A673 (cell line): ENCODE data around the gene TRAP1. TPM values are rescaled to one million over a fixed set of nuclear protein-coding genes. Genes with fewer than 3 reads are reported as not detected.

Source experiments
- Bru-seq: library from RNA; stranded (reverse); fragments of 400-500 nt; gene quantifications from one replicate; lab custom pipeline; 2021; lab: Mats Ljungman, UMichigan
- BruChase-seq, 2 experiments: library from RNA; stranded (reverse); fragments of 400-500 nt; gene quantifications; one replicate each; lab custom pipeline; 2021; lab: Mats Ljungman, UMichigan
- BruUV-seq: library from RNA; stranded (reverse); fragments of 400-500 nt; replicated peaks from 2 replicates; lab custom pipeline; 2021; lab: Mats Ljungman, UMichigan
- CTCF ChIA-PET: fragments of 300-600 bp; sonication (Branson Sonifier 250); formaldehyde crosslinking; loops from one replicate; lab custom pipeline; 2022; ENCODE audit warnings: antibody characterized with exemption; lab: Charles Lee
- POLR2A ChIA-PET: fragments of 300-600 bp; sonication (Branson Sonifier 250); formaldehyde crosslinking; loops from one replicate; lab custom pipeline; 2022; ENCODE audit warnings: antibody characterized with exemption; ENCODE audit not compliant: low non-redundant PET; lab: Charles Lee
- DNase-seq: peaks from one replicate; pipeline ENCODE4 v3.0.0-alpha.2; 2015; ENCODE audit warnings: low spot score
- H3K27ac ChIP-seq: fragments of 200-600 bp; sonication (generic); 2 replicates; pipeline ENCODE4 v1.5.1; 2016; ENCODE audit warnings: mixed run types, low read depth, mild to moderate bottlenecking, mixed read lengths, antibody characterized with exemption, low read length; ENCODE audit not compliant: poor library complexity, severe bottlenecking
- H3K27me3 ChIP-seq: fragments of 200-600 bp; sonication (generic); replicated peaks from 2 replicates; pipeline ENCODE4 v1.6.1; 2017; ENCODE audit warnings: mixed run types, low read depth, mild to moderate bottlenecking, mixed read lengths, antibody characterized with exemption, low read length; ENCODE audit not compliant: insufficient read depth, poor library complexity
- H3K36me3 ChIP-seq: fragments of 200-600 bp; sonication (generic); 2 replicates; pipeline ENCODE4 v1.6.1; 2016; ENCODE audit warnings: mixed run types, mild to moderate bottlenecking, mixed read lengths, antibody characterized with exemption, low read length; ENCODE audit not compliant: insufficient read depth, poor library complexity, severe bottlenecking
- H3K4me1 ChIP-seq: fragments of 200-600 bp; sonication (generic); 2 replicates; pipeline ENCODE4 v1.6.1; 2017; ENCODE audit warnings: mixed run types, mild to moderate bottlenecking, mixed read lengths, antibody characterized with exemption, low read length; ENCODE audit not compliant: insufficient read depth, poor library complexity, severe bottlenecking
- H3K4me3 ChIP-seq: fragments of 200-600 bp; sonication (generic); 2 replicates; pipeline ENCODE4 v1.5.1; 2016; ENCODE audit warnings: low read depth, mixed run types, mild to moderate bottlenecking, mixed read lengths, low read length; ENCODE audit not compliant: poor library complexity, severe bottlenecking
- H3K9me3 ChIP-seq: fragments of 200-600 bp; sonication (generic); 2 replicates; pipeline ENCODE4 v1.6.1; 2016; ENCODE audit warnings: mixed run types, low read depth, mild to moderate bottlenecking, mixed read lengths, antibody characterized with exemption, low read length; ENCODE audit not compliant: poor library complexity, severe bottlenecking
- CTCF ChIP-seq: fragments of 300-800, 200-600 bp; sonication (generic); conservative IDR thresholded peaks from 2 replicates; pipeline ENCODE4 v1.5.1; 2017; ENCODE audit warnings: low read depth, mild to moderate bottlenecking, antibody characterized with exemption, low read length, moderate library complexity, mixed read lengths
- EZH2 ChIP-seq: fragments of 200-600 bp; sonication (generic); IDR thresholded peaks from 2 replicates; pipeline ENCODE4 v1.6.1; 2017; ENCODE audit warnings: borderline replicate concordance, low read depth, mild to moderate bottlenecking, mixed read lengths, antibody characterized with exemption, low read length; ENCODE audit not compliant: poor library complexity, severe bottlenecking
- intact Hi-C: fragments of 100-400 bp; cut with micrococcal nuclease; formaldehyde crosslinking; loops from one replicate; pipeline ENCODE4 v1.10.0; 2022; ENCODE audit not compliant: unreplicated experiment
- long read RNA-seq: library from polyadenylated mRNA; stranded (forward); transcript quantifications from one replicate; pipeline ENCODE4 v2.0.0, GENCODE V29; 2022
- total RNA-seq: library from RNA; stranded (reverse); gene quantifications from 2 replicates; pipeline ENCODE4 v1.2.3, GENCODE V29; 2021

The TRAP1 gene
- total RNA-seq (280 and 300 TPM in 2 replicates), Bru-seq, nascent RNA (percentile 78 among the genes with signal in this experiment), BruChase-seq, experiment 1, labeled RNA remaining after a 2-hour chase (percentile 87 among the genes with signal in this experiment), BruChase-seq, experiment 2, labeled RNA remaining after a 6-hour chase (percentile 90 among the genes with signal in this experiment)
- long read RNA-seq, transcript TRAP1-201 (18 exons, 2,296 nt): major isoform, 947 of 1,028 reads
- long read RNA-seq, transcript TRAP1-212 (13 exons, 2,309 nt): minor isoform, 8 of 1,028 reads
- long read RNA-seq, partial matches to known transcripts: 37 of 1,028 reads
- long read RNA-seq, other reads (novel, unspliced or antisense): 34 of 1,028 reads

GRCh38 chr16:3717235-3718018 lies at the start of gene TRAP1:
TRAP1 (minus strand) TSS chr16:3717524; CDS start chr16:3717508, 16 bp downstream.
- intact Hi-C loops: no loop called here
- POLR2A ChIA-PET: interaction anchor here (0.6 kb wide), 1 partner anchor 23 kb away, joined by 3 read pairs; no protein-coding TSS in a partner anchor
- H3K36me3 ChIP-seq: peaks cover 13% of the 10 kb centered on the region
- H3K4me3 ChIP-seq: peak within 1 kb of the TSS; percentile 100
- TF ChIP-seq CTCF (no peak), EZH2 (no peak)
- H3K27ac ChIP-seq: peak within 1 kb of the TSS; percentile 93
- CTCF ChIA-PET: no interaction called here
- no peaks in the 10 kb centered on the region for H3K4me1 ChIP-seq
- peak; percentile 90 for DNase-seq
- no peaks in the 10 kb centered on the region for H3K27me3 ChIP-seq
- no peaks in the 10 kb centered on the region for H3K9me3 ChIP-seq
- no TSS peak for BruUV-seq

GRCh38 chr16:3766177-3766576 lies 48.9 kb upstream of the TRAP1 start:
- H3K4me1 ChIP-seq: no peaks in the 10 kb centered on the region
- ChIA-PET CTCF (no interaction called here), POLR2A (no interaction called here)
- no peak for DNase-seq
- H3K27me3 ChIP-seq: no peaks in the 10 kb centered on the region
- H3K36me3 ChIP-seq: peaks cover 76% of the 10 kb centered on the region
- intact Hi-C loops: no loop called here
- TF ChIP-seq EZH2: no peak
- BruUV-seq: no TSS peak
- no peak overlapping the region for H3K27ac ChIP-seq
- H3K4me3 ChIP-seq: no peak overlapping the region
- H3K9me3 ChIP-seq: no peaks in the 10 kb centered on the region

- TF ChIP-seq CTCF (no peak), EZH2 (no peak)
- peaks cover 61% of the 10 kb centered on the region for H3K36me3 ChIP-seq
- no peaks in the 10 kb centered on the region for H3K4me1 ChIP-seq
- no peak overlapping the region for H3K27ac ChIP-seq
- no peaks in the 10 kb centered on the region for H3K9me3 ChIP-seq
- ChIA-PET POLR2A (no interaction called here), CTCF (no interaction called here)
- no peaks in the 10 kb centered on the region for H3K27me3 ChIP-seq
- intact Hi-C loops: no loop called here
- no TSS peak for BruUV-seq
- DNase-seq: no peak
- H3K4me3 ChIP-seq: no peak overlapping the region
Measured at GRCh38 chr16:3764409-3764808, 47.1 kb upstream of the TRAP1 start.
